ENCODE data around the gene AP1S2.
A peak's percentile ranks its signal among the peaks of the same experiment; 100 is the strongest.
"Not testable (repeated sequence)": the region's sequence is repeated elsewhere in the genome, so short reads cannot be mapped to it uniquely, and the experiment has no call there.

Gene AP1S2

GRCh38 chrX:15854712-15855567 is at the start of gene AP1S2:
Gene AP1S2, minus strand, starts transcription at chrX:15854813. Its CDS starts 2,289 bp downstream, at chrX:15852524.
- DNase-seq: peak; percentile 73

- DNase-seq: peak; percentile 63
These were observed 48.6 kb upstream of the AP1S2 start for GRCh38 chrX:15903186-15903681.

- no peak for DNase-seq
These were observed 40.7 kb upstream of the AP1S2 start for GRCh38 chrX:15895334-15895733.

- no peak for DNase-seq
These were observed 40.1 kb upstream of the AP1S2 start for GRCh38 chrX:15894724-15895123.

- DNase-seq: no peak
These were observed 35.9 kb upstream of the AP1S2 start for GRCh38 chrX:15890463-15890862.

GRCh38 chrX:15888062-15888461 is 33.4 kb upstream of the AP1S2 start:
- no peak for DNase-seq

GRCh38 chrX:15883540-15883863 is 28.9 kb upstream of the AP1S2 start:
- no peak for DNase-seq

- DNase-seq: no peak
These were observed 28.3 kb upstream of the AP1S2 start for GRCh38 chrX:15882704-15883539.

- no peak for DNase-seq
These were observed 26.8 kb upstream of the AP1S2 start for GRCh38 chrX:15881381-15881897.

GRCh38 chrX:15877914-15878313 is 23.3 kb upstream of the AP1S2 start:
- DNase-seq: not testable (repeated sequence)

- DNase-seq: no peak
These were observed 22.8 kb upstream of the AP1S2 start for GRCh38 chrX:15877380-15877779.

GRCh38 chrX:15874672-15875071 is 20.1 kb upstream of the AP1S2 start:
- DNase-seq: no peak

- DNase-seq: no peak
These were observed 19.0 kb upstream of the AP1S2 start for GRCh38 chrX:15873566-15873965.

GRCh38 chrX:15870310-15870709 is 15.7 kb upstream of the AP1S2 start:
- DNase-seq: no peak

- no peak for DNase-seq
These were observed 15.1 kb upstream of the AP1S2 start for GRCh38 chrX:15869695-15870094.

- DNase-seq: no peak
These were observed 11.5 kb upstream of the AP1S2 start for GRCh38 chrX:15866147-15866546.

- DNase-seq: no peak
These were observed 10.0 kb upstream of the AP1S2 start for GRCh38 chrX:15864629-15865028.

- DNase-seq: no peak
These were observed 9.4 kb upstream of the AP1S2 start for GRCh38 chrX:15864023-15864422.

- no peak for DNase-seq
These were observed 6.3 kb upstream of the AP1S2 start for GRCh38 chrX:15860921-15861320.

- DNase-seq: no peak
These were observed 3.4 kb upstream of the AP1S2 start for GRCh38 chrX:15858051-15858450.

GRCh38 chrX:15856636-15857035 is 2.0 kb upstream of the AP1S2 start:
- no peak for DNase-seq

GRCh38 chrX:15856222-15856587 is 1.6 kb upstream of the AP1S2 start:
- no peak for DNase-seq

- DNase-seq: no peak
These were observed 1.1 kb upstream of the AP1S2 start for GRCh38 chrX:15855568-15856221.
